Measurements from ENCODE around the gene MED27. TPM values are rescaled to one million over a fixed set of nuclear protein-coding genes. Genes with fewer than 3 reads are reported as not detected.

The MED27 gene
- total RNA-seq, 3 donors from 2014 or later = 14.4 to 20.3 (median 15.8) TPM

DNA sequence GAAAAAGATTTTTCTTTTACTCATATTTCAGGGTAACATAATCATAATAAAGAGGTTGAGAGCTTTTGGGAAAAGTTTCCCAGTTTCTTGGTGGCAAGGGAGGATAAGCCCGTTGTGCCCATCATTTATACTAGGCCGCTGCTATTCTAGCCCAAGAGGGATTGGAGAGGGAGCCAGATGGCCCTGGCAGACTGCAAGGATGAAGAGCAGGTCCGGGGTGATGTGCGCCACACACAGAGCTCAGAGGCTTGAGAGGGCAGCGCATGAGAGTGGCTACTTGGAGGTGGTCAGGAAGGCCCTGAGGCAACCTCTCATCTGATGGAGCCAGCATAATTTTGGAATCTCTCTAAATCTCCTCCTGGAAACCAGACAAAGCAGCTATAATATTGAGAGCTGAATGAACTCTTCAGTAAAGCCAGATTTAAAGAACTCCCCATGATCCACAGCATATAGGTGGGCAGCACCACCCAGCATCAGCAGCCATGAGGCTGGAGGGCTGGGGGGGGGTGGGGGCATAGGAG lies 110.1 kb downstream of the MED27 start:
- Histone ChIP-seq H3K4me1 (no peaks in the 10 kb centered on the region), H3K27ac (no peak overlapping the region), H3K9me3 (no peaks in the 10 kb centered on the region), H3K27me3 (no peaks in the 10 kb centered on the region), H3K36me3 (no peaks in the 10 kb centered on the region), H3K4me3 (no peak overlapping the region)
- intact Hi-C loops (cut with DNase I; ENCODE audit: low total_unique reads) = no loop called here
- TF ChIP-seq POLR2AphosphoS5 (IDR thresholded peaks at IDR 0.05) (no peak), POLR2A (IDR thresholded peaks at IDR 0.05) (no peak)
- TF ChIP-seq, protein P1, sequence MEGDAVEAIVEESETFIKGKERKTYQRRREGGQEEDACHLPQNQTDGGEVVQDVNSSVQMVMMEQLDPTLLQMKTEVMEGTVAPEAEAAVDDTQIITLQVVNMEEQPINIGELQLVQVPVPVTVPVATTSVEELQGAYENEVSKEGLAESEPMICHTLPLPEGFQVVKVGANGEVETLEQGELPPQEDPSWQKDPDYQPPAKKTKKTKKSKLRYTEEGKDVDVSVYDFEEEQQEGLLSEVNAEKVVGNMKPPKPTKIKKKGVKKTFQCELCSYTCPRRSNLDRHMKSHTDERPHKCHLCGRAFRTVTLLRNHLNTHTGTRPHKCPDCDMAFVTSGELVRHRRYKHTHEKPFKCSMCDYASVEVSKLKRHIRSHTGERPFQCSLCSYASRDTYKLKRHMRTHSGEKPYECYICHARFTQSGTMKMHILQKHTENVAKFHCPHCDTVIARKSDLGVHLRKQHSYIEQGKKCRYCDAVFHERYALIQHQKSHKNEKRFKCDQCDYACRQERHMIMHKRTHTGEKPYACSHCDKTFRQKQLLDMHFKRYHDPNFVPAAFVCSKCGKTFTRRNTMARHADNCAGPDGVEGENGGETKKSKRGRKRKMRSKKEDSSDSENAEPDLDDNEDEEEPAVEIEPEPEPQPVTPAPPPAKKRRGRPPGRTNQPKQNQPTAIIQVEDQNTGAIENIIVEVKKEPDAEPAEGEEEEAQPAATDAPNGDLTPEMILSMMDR (IDR thresholded peaks at IDR 0.05) = no peak
- no peak for DNase-seq (ENCODE audit: low spot score in 2 of 2)

- Histone ChIP-seq H3K27ac (no peak overlapping the region), H3K36me3 (no peaks in the 10 kb centered on the region), H3K4me3 (no peak overlapping the region), H3K4me1 (no peaks in the 10 kb centered on the region), H3K27me3 (no peaks in the 10 kb centered on the region), H3K9me3 (no peaks in the 10 kb centered on the region)
- TF ChIP-seq, protein P1 (IDR thresholded peaks at IDR 0.05) = no peak
- TF ChIP-seq POLR2AphosphoS5 (IDR thresholded peaks at IDR 0.05) (no peak), POLR2A (IDR thresholded peaks at IDR 0.05) (no peak)
- intact Hi-C loops (cut with DNase I; ENCODE audit: low total_unique reads) = no loop called here
- no peak for DNase-seq (ENCODE audit: low spot score in 2 of 2)
Measured at GRCh38 chr9:131968632-131969031, 111.0 kb downstream of the MED27 start.

GRCh38 chr9:131965841-131966240 lies 113.8 kb downstream of the MED27 start:
- DNase-seq (ENCODE audit: low spot score in 2 of 2) = no peak
- H3K9me3 ChIP-seq = no peaks in the 10 kb centered on the region
- TF ChIP-seq POLR2AphosphoS5 (IDR thresholded peaks at IDR 0.05) (no peak), POLR2A (IDR thresholded peaks at IDR 0.05) (no peak)
- TF ChIP-seq, protein P1 (IDR thresholded peaks at IDR 0.05) = no peak
- no peak overlapping the region for H3K4me3 ChIP-seq
- intact Hi-C loops (cut with DNase I; ENCODE audit: low total_unique reads) = no loop called here
- no peaks in the 10 kb centered on the region for H3K36me3 ChIP-seq
- no peak overlapping the region for H3K27ac ChIP-seq
- H3K27me3 ChIP-seq = no peaks in the 10 kb centered on the region
- H3K4me1 ChIP-seq = no peaks in the 10 kb centered on the region

DNA sequence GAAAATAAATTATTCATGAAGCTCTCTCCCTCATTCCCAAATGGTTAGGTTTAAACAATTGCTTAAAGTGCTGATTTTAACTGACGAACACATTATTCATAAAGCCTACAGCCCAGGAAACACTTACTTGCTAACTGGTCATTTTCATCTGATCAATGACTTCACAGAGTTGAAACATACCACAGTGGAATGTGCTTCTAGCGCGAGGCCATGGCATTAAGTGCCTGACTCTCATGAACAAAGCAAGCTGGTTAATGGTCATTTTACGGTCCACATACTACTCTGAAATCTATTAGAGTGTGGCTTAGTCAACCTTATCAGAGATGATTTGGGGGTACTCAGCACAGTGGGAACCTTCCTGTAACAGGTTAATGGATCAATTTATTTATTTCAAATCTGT lies 114.6 kb downstream of the MED27 start:
- TF ChIP-seq, protein P1 (IDR thresholded peaks at IDR 0.05) = no peak
- TF ChIP-seq POLR2A (IDR thresholded peaks at IDR 0.05) (no peak), POLR2AphosphoS5 (IDR thresholded peaks at IDR 0.05) (no peak)
- intact Hi-C loops (cut with DNase I; ENCODE audit: low total_unique reads) = no loop called here

DNA sequence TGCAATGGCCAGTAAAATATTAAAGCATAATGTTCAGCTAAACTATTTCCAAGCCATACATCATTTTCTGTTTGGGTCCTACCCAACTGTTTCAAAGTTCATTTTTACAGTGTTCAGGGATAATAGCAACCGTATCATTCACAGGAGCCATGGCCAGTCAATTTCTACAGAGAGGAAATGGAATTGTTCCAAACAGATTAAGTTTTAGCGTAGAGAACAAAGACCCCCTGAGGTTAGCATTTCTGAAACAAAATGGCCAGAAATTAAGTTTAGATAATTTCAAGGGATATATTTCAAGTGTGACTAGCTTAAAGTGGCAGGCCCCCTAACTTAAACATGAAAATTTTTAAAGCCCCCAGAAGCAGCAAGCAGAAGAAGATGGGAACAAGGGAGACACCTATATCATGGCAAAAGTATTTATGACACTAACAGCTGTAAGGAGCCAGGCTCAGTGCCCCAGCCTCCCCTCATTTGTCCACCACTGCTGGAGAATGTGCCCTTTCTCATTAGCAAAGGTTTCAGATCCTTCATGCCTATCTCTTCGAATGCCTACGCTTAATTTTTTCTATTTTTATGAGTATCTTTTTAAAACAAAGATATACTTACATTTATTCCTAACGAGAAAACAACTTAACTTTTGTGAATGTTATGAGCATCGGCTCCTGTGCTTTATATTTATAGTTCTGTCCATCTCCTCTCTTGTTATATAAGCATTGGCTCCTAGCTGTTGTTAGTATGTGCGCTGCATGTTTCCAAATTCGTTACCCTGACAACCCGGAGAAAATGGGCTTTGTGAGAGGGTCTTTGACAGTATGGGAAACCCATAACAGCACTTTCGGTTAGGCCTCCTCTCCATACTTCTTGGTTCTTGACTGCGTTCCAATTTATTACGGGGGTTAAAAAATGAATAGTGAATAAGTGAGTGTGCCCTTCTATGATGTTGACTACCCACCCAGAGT lies 116.3 kb downstream of the MED27 start:
- H3K27me3 ChIP-seq = no peaks in the 10 kb centered on the region
- H3K9me3 ChIP-seq = no peaks in the 10 kb centered on the region
- TF ChIP-seq, protein P1 (IDR thresholded peaks at IDR 0.05) = no peak
- TF ChIP-seq POLR2A (IDR thresholded peaks at IDR 0.05) = no peak
- TF ChIP-seq POLR2AphosphoS5 (IDR thresholded peaks at IDR 0.05) = no peak
- intact Hi-C loops (cut with DNase I; ENCODE audit: low total_unique reads) = no loop called here
- DNase-seq (ENCODE audit: low spot score in 2 of 2) = no peak
- H3K27ac ChIP-seq = no peak overlapping the region
- no peaks in the 10 kb centered on the region for H3K36me3 ChIP-seq
- no peaks in the 10 kb centered on the region for H3K4me1 ChIP-seq
- H3K4me3 ChIP-seq = no peak overlapping the region

More for the DNA sequence above, 114.6 kb downstream of the MED27 start:
- no peak overlapping the region for H3K4me3 ChIP-seq
- no peak for DNase-seq (ENCODE audit: low spot score in 2 of 2)
- H3K27me3 ChIP-seq = no peaks in the 10 kb centered on the region
- no peak overlapping the region for H3K27ac ChIP-seq
- H3K36me3 ChIP-seq = no peaks in the 10 kb centered on the region
- H3K9me3 ChIP-seq = no peaks in the 10 kb centered on the region
- H3K4me1 ChIP-seq = no peaks in the 10 kb centered on the region
